Thyroid gland (tissue), 4 donors: ENCODE measurements around the gene NALCN. TPM values are rescaled to one million over a fixed set of nuclear protein-coding genes. Genes with fewer than 3 reads are reported as not detected.

Source experiments
- DNase-seq, 2 donors: peaks; one replicate each; pipeline ENCODE4 v3.0.0-alpha.2; 2019
- H3K27ac ChIP-seq, 3 donors: fragments of 200-600 bp; sonication (generic); 1 replicate in 2 of 3; 2 replicates in 1 of 3; pipeline ENCODE4 v1.5.1; 2016 to 2019; ENCODE audit warnings: mild to moderate bottlenecking in 1 of 3, moderate library complexity in 1 of 3
- H3K27me3 ChIP-seq: fragments of 200-600 bp; sonication (generic); one replicate; pipeline ENCODE4 v1.5.1; 2019
- H3K36me3 ChIP-seq, 2 donors: fragments of 200-600 bp; sonication (generic); one replicate each; pipeline ENCODE4 v1.5.1; 2016 to 2019
- H3K4me1 ChIP-seq, 2 donors: fragments of 200-600 bp; sonication (generic); one replicate each; pipeline ENCODE4 v1.5.1; 2017 to 2019
- H3K4me3 ChIP-seq, 3 donors: fragments of 200-600 bp; sonication (generic); replicated peaks in 1 of 3; 1 replicate in 2 of 3; 2 replicates in 1 of 3; pipeline ENCODE4 v1.5.1; 2016; ENCODE audit warnings: mild to moderate bottlenecking in 1 of 3
- H3K9me3 ChIP-seq: fragments of 200-600 bp; sonication (generic); one replicate; pipeline ENCODE4 v1.5.1; 2017
- POLR2A ChIP-seq, 2 donors: fragments of 450-650 bp; IDR thresholded peaks; one replicate each; pipeline ENCODE4 v1.6.1; 2017; ENCODE audit warnings: antibody characterized with exemption in 2 of 2, mild to moderate bottlenecking in 2 of 2, moderate library complexity in 1 of 2
- WGBS, 2 donors: methylation state at CpG; one replicate each; pipeline ENCODE4 v1.1.5; 2017; 5-methylcytosine and 5-hydroxymethylcytosine counted together
- intact Hi-C: fragments of 100-400 bp; cut with DNase I; formaldehyde crosslinking; loops from one replicate; pipeline ENCODE4 v1.15.1; 2023
- total RNA-seq, 4 donors: library from RNA; depleted of rRNA; stranded (reverse); fragments of >200 nt; gene quantifications; one replicate each; pipeline ENCODE4 v1.2.3, GENCODE V29; 2016
- TF ChIP-seq, protein P1 (sequence below), 6 experiments: fragments of 200-600 bp in 3 of 6; fragments of 450-650 bp in 3 of 6; sonication (generic) in 3 of 6; IDR thresholded peaks; one replicate each; pipeline ENCODE4 v1.5.1; 2016 to 2019; ENCODE audit warnings: antibody characterized with exemption in 6 of 6, mild to moderate bottlenecking in 2 of 6, inconsistent platforms in 1 of 6, moderate library complexity in 1 of 6

NALCN gene
- total RNA-seq, 4 donors from 2014 or later, result 2.3 to 6.4 (median 4.4) TPM

DNA sequence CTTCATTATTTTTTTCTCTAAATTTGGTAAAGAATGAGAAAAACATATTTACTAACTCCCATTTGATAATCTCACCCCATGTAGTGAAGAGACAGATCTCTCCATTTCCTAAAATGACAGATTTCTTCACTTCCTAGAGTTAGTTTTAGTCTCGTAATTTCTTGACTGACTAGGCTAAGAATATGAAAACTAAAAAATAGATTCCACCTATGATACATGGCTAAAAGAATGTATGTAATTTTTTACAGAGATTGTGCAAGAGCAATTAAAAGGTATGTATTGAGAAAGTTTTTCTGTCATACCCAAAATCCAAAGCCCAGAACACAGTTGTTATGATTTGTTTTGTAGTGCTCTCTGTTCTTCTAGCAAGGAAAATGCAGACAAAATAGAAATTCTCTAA lies 9.5 kb downstream of the NALCN start:
- Histone ChIP-seq H3K4me3 (no peak overlapping the region), H3K36me3 (no peaks in the 10 kb centered on the region)

DNA sequence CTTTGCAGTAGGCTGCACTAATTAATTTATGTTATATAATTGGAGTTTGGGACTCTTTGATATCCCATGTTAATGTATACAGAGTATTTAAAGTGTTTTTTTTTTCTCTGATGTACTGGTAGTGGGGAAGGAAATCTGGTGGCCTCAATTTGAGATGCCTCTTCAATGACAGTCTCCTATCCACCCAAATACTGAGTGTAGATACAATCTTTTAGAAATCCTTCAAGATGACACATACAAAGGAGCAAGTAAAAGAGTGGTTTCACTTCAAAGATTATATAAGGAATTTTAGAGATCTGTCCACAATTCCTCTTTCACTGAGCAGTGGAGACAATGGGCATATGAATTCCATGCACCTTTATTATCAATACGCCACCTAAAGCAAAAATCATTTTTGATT lies 15.1 kb downstream of the NALCN start:
- intact Hi-C loops, result no loop called here
- WGBS, 2 donors, result 98% methylated on average over 1 of the region's 1 CpG

More for the DNA sequence above, 9.5 kb downstream of the NALCN start:
- intact Hi-C loops, result no loop called here
- no peak for DNase-seq
- Histone ChIP-seq H3K27ac (no peak overlapping the region), H3K27me3 (no peaks in the 10 kb centered on the region), H3K9me3 (no peaks in the 10 kb centered on the region), H3K4me1 (no peaks in the 10 kb centered on the region)
- 78 to 86% methylated on average over 1 of the region's 1 CpG for WGBS, 2 donors
- TF ChIP-seq POLR2A (IDR thresholded peaks at IDR 0.05), result no peak
- TF ChIP-seq, protein P1, sequence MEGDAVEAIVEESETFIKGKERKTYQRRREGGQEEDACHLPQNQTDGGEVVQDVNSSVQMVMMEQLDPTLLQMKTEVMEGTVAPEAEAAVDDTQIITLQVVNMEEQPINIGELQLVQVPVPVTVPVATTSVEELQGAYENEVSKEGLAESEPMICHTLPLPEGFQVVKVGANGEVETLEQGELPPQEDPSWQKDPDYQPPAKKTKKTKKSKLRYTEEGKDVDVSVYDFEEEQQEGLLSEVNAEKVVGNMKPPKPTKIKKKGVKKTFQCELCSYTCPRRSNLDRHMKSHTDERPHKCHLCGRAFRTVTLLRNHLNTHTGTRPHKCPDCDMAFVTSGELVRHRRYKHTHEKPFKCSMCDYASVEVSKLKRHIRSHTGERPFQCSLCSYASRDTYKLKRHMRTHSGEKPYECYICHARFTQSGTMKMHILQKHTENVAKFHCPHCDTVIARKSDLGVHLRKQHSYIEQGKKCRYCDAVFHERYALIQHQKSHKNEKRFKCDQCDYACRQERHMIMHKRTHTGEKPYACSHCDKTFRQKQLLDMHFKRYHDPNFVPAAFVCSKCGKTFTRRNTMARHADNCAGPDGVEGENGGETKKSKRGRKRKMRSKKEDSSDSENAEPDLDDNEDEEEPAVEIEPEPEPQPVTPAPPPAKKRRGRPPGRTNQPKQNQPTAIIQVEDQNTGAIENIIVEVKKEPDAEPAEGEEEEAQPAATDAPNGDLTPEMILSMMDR (IDR thresholded peaks at IDR 0.05), result no peak

GRCh38 chr13:101399365-101399764 lies 16.9 kb downstream of the NALCN start:
- TF ChIP-seq, protein P1 (IDR thresholded peaks at IDR 0.05), result no peak
- no peak for TF ChIP-seq POLR2A (IDR thresholded peaks at IDR 0.05)
- Histone ChIP-seq H3K4me1 (no peaks in the 10 kb centered on the region), H3K36me3 (no peaks in the 10 kb centered on the region), H3K4me3 (no peak overlapping the region), H3K27ac (no peak overlapping the region), H3K9me3 (no peaks in the 10 kb centered on the region), H3K27me3 (no peaks in the 10 kb centered on the region)
- WGBS, 2 donors, result 76 to 79% methylated on average over 2 of the region's 2 CpGs
- no peak for DNase-seq
- intact Hi-C loops, result no loop called here

More for the DNA sequence above, 15.1 kb downstream of the NALCN start:
- no peaks in the 10 kb centered on the region for H3K4me1 ChIP-seq
- H3K36me3 ChIP-seq, result no peaks in the 10 kb centered on the region
- no peaks in the 10 kb centered on the region for H3K9me3 ChIP-seq
- H3K27me3 ChIP-seq, result no peaks in the 10 kb centered on the region
- no peak overlapping the region for H3K4me3 ChIP-seq
- H3K27ac ChIP-seq, result no peak overlapping the region
- DNase-seq, result no peak
- TF ChIP-seq POLR2A (IDR thresholded peaks at IDR 0.05), result no peak
- TF ChIP-seq, protein P1 (IDR thresholded peaks at IDR 0.05), result no peak

- no peak overlapping the region for H3K4me3 ChIP-seq
- H3K27me3 ChIP-seq, result no peaks in the 10 kb centered on the region
- no peak overlapping the region for H3K27ac ChIP-seq
- H3K4me1 ChIP-seq, result no peaks in the 10 kb centered on the region
- 89 to 96% methylated on average over 2 of the region's 2 CpGs for WGBS, 2 donors
- intact Hi-C loops, result no loop called here
- no peaks in the 10 kb centered on the region for H3K36me3 ChIP-seq
- H3K9me3 ChIP-seq, result no peaks in the 10 kb centered on the region
- no peak for TF ChIP-seq POLR2A (IDR thresholded peaks at IDR 0.05)
- TF ChIP-seq, protein P1 (IDR thresholded peaks at IDR 0.05), result no peak
- DNase-seq, result no peak
Observed at GRCh38 chr13:101398920-101399319, 17.4 kb downstream of the NALCN start.

GRCh38 chr13:101398191-101398590 lies 18.1 kb downstream of the NALCN start:
- no peak overlapping the region for H3K4me3 ChIP-seq
- no peaks in the 10 kb centered on the region for H3K4me1 ChIP-seq
- no peak overlapping the region for H3K27ac ChIP-seq
- H3K27me3 ChIP-seq, result no peaks in the 10 kb centered on the region
- intact Hi-C loops, result no loop called here
- 72 to 80% methylated on average over 2 of the region's 2 CpGs for WGBS, 2 donors
- H3K9me3 ChIP-seq, result no peaks in the 10 kb centered on the region
- no peak for DNase-seq
- TF ChIP-seq, protein P1 (IDR thresholded peaks at IDR 0.05), result no peak
- no peak for TF ChIP-seq POLR2A (IDR thresholded peaks at IDR 0.05)
- no peaks in the 10 kb centered on the region for H3K36me3 ChIP-seq
